IMR-90 (cell line): ENCODE data around the gene TARBP2.

ENCODE experiments used
- BHLHE40 ChIP-seq: fragments of 150-350 bp; IDR thresholded peaks from 2 replicates; pipeline ENCODE4 v1.6.1; 2016; ENCODE audit warnings: mild to moderate bottlenecking, low read depth, low read length
- CEBPB ChIP-seq: IDR thresholded peaks from 2 replicates; pipeline ENCODE4 v1.6.1; 2012; ENCODE audit warnings: low read depth, low read length, improper control_type of control experiment
- CHD1 ChIP-seq: IDR thresholded peaks from 2 replicates; pipeline ENCODE4 v1.6.1; 2012; ENCODE audit warnings: low read depth, low read length, improper control_type of control experiment
- FOS ChIP-seq: fragments of 150-350 bp; IDR thresholded peaks from 2 replicates; pipeline ENCODE4 v1.6.1; 2016; ENCODE audit warnings: low read depth, low read length
- MAFK ChIP-seq: IDR thresholded peaks from 2 replicates; pipeline ENCODE4 v1.6.1; 2012; ENCODE audit warnings: low read depth, low read length, improper control_type of control experiment
- MAZ ChIP-seq: IDR thresholded peaks from 2 replicates; pipeline ENCODE4 v1.6.1; 2012; ENCODE audit warnings: low read depth, mild to moderate bottlenecking, low read length, improper control_type of control experiment, moderate library complexity, borderline replicate concordance
- MXI1 ChIP-seq: IDR thresholded peaks from 2 replicates; pipeline ENCODE4 v1.6.1; 2012; ENCODE audit warnings: low read depth, mild to moderate bottlenecking, low read length, moderate library complexity, borderline replicate concordance
- POLR2A ChIP-seq: IDR thresholded peaks from 2 replicates; pipeline ENCODE4 v1.6.1; 2012; ENCODE audit warnings: mild to moderate bottlenecking, low read depth, low read length
- RCOR1 ChIP-seq: IDR thresholded peaks from 2 replicates; pipeline ENCODE4 v1.6.1; 2012; ENCODE audit warnings: mild to moderate bottlenecking, low read length, improper control_type of control experiment; ENCODE audit not compliant: insufficient replicate concordance
- RFX5 ChIP-seq: IDR thresholded peaks from 2 replicates; pipeline ENCODE4 v1.8.0; 2012; ENCODE audit warnings: low read depth, mild to moderate bottlenecking, low read length, moderate library complexity
- SMC3 ChIP-seq: fragments of 150-350 bp; IDR thresholded peaks from 2 replicates; pipeline ENCODE4 v1.6.1; 2016; ENCODE audit warnings: low read depth, mild to moderate bottlenecking, antibody characterized with exemption, low read length, moderate library complexity
- TF ChIP-seq, protein P1 (sequence below): conservative IDR thresholded peaks from 2 replicates; pipeline ENCODE4 v1.5.1; 2012; ENCODE audit warnings: mild to moderate bottlenecking, low read depth, low read length, improper control_type of control experiment
- TF ChIP-seq, protein P2 (sequence below): fragments of 150-350 bp; IDR thresholded peaks from 2 replicates; pipeline ENCODE4 v1.6.1; 2016; ENCODE audit warnings: low read depth, mild to moderate bottlenecking, low read length, moderate library complexity, borderline replicate concordance

DNA sequence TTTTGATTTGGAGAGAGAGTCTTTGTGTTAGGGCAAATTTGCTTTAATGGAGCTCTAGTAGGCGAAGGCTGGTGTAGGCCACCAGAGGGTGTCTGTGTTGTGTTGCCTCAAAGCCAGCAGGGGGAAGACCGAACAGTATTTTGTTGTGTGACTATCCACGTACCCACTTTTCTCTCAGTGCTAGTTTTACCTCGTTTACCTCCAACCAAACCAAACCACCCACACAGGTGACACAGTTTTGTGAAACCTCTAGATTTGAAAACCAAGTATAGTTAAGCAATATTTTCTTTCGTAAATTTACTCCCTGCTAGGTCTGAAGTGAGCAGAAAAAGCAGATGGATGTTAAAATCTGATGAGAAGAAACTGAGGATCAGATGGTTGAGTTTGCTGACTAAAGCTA lies 42.5 kb downstream of the TARBP2 start:
- TF ChIP-seq, protein P1, sequence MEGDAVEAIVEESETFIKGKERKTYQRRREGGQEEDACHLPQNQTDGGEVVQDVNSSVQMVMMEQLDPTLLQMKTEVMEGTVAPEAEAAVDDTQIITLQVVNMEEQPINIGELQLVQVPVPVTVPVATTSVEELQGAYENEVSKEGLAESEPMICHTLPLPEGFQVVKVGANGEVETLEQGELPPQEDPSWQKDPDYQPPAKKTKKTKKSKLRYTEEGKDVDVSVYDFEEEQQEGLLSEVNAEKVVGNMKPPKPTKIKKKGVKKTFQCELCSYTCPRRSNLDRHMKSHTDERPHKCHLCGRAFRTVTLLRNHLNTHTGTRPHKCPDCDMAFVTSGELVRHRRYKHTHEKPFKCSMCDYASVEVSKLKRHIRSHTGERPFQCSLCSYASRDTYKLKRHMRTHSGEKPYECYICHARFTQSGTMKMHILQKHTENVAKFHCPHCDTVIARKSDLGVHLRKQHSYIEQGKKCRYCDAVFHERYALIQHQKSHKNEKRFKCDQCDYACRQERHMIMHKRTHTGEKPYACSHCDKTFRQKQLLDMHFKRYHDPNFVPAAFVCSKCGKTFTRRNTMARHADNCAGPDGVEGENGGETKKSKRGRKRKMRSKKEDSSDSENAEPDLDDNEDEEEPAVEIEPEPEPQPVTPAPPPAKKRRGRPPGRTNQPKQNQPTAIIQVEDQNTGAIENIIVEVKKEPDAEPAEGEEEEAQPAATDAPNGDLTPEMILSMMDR, result peak; percentile 96
- TF ChIP-seq POLR2A (no peak), BHLHE40 (no peak), MAFK (no peak), RFX5 (no peak), CEBPB (no peak), SMC3 (peak; percentile 91), CHD1 (no peak), RCOR1 (no peak), FOS (no peak), MXI1 (no peak), MAZ (no peak)
- TF ChIP-seq, protein P2, sequence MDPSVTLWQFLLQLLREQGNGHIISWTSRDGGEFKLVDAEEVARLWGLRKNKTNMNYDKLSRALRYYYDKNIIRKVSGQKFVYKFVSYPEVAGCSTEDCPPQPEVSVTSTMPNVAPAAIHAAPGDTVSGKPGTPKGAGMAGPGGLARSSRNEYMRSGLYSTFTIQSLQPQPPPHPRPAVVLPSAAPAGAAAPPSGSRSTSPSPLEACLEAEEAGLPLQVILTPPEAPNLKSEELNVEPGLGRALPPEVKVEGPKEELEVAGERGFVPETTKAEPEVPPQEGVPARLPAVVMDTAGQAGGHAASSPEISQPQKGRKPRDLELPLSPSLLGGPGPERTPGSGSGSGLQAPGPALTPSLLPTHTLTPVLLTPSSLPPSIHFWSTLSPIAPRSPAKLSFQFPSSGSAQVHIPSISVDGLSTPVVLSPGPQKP, result no peak
